HG03280 (cell line): Measurements from ENCODE around the gene CD28.
A peak's percentile ranks its signal among the peaks of the same experiment; 100 is the strongest.

Source experiments
- ATAC-seq: cut with Tn5 transposase; IDR thresholded peaks from one replicate; pipeline ENCODE4 v1.9.1; 2021; ENCODE audit warnings: mild to moderate bottlenecking, moderate library complexity; ENCODE audit not compliant: unreplicated experiment

The CD28 gene

DNA sequence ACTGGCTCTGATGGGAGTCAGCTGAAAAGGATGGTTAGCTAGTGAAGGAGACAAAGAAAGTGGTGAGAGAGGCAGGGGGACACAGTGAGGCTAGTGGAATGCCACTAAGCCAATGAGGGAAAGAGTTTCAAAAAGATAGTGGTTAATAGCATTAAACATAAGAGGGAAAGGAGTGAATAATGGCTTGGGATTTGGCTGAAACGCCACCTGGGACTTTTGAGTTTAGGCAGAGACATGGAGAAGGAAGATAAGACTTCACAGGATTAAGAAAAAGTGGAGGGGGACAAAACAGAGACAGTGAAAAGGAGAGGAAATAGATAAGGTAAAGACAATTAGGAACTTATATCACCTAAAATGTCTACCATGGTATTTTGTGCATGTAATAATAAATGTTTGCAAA, 6.9 kb downstream of the CD28 start:
- ATAC-seq, result no peak

DNA sequence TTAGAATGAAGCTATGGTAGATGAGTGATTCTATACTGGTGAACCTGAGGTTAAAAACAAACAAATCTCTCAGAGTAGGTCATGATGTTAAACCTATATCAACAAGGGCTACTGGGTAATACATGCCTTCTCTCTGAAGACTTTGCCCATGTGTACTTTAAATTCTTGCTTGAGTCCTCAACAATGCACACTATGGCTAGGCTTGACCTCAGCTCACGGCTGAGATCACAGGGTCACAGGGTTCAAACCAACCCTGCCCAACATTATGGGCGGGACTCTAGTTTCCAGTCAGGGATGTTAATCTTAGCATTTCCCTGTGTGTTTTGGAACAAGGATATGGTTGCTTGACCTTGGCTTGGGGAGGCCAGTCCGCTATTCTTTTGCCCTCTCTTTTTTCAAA, 7.7 kb downstream of the CD28 start:
- no peak for ATAC-seq

DNA sequence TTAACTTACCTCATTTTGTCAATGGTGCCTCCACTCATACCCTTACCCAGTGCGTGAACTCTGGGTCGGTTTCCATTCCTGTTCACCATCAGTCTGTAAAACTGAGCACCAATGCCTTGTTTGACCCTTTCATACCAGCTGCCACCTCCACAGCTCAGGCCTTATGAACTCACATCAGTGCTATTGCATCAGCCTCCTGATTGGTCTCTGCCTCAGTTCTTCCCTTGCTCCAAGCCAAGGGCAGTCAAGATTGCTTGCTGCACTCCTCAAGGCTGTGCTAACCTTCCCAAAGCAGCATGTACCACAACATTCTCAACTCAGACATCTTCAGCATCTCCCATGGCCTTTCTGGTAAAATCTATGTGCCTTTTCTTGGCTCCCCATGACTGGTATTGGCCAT, 9.3 kb downstream of the CD28 start:
- ATAC-seq, result no peak

DNA sequence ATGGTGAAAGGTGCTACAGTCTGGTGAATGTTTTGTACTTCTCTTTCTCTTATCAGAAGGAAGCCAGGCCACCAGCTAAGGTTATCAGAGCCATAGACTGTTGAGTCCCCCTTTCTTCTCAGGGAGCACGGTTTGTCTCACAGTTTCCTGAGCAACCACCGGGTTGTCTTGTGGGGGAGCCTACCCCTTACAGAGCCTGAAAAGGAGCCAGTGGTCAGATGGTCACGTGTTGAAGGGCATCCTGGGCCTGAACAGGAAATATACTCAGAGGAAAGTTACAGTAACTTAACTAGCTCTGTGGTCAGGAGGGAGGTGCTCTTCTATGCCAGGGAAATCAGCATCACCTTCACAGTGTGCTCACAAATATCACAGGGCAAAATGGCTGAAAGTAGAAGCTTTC, 11.6 kb downstream of the CD28 start:
- ATAC-seq, result peak; percentile 80

DNA sequence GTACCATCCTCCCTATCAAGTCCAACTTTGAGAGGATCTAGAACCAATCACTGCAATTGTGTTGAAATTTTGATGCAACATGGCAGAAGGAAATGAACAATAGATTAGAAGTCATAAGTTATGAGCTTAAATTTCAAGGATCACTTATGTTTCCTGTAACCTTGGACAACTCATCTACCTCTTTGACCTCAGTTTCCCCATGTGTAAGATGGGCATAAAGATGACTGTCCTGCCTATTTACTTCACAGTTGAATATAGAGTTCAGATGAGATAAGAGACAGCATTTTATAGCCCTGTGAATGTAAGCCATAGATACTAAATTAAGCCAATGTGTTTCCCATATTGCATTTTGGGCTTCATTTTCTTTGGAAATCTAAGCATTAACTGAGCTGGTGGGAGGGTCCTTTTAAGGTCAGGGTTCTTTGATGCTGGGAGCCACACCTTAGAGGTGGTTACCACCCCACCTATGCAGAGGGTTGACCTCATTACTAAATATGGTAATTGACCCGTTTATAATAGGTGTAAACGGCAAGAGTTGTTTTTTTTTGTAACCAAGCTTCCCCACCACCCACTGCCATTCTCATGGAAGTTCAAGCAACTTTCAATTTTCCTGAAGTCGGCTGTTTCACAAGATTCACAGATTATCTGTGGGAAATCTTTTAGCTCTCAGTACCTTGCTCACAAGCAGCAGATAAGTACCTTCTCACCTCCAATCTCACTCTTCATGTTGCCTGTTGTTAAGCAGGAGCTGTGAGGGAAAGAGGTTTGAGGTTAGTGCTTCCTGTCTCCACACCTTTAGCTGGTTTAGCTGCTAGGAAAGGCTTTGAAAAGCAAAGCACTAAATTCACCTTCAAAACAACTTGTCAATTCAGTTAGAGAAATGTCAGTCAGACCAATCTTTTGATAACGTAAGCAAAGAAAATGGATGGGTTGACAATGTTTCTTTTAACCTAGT, 13.3 kb downstream of the CD28 start:
- no peak for ATAC-seq

DNA sequence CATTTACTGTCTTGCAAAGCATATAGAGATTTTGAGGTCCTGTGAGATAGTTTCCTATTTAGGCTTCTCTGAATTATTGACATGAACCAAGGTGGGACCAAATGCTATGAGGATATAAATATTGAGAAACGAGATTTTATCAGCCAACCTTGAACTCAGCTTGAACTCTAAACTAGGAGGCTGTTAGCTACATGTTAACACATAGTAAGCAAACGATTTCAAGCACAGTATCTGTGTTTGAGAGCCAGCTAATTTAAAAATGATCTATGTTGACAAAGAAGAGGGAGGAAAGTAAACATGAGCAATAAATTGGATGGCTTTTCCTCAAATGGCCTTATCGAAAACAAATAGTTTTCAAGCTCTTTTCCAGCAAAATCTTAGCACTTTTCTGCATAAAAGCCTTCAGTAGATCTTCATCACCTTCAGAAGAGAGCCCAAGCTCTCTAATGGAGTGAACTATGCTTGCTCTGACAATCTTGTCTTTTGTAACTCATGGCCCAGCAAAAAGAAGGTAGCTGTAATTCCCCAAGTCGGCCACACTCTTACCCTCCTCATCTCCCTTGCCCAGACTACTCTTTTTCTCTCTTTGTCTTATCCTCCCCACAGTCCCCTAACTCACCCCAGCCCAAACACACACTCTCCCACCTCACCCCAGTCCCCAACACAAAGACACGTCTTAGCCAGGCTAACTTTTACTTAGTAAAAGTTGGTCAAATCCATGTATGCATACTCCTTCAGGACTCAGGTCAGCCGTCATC, 14.7 kb downstream of the CD28 start:
- ATAC-seq, result no peak

DNA sequence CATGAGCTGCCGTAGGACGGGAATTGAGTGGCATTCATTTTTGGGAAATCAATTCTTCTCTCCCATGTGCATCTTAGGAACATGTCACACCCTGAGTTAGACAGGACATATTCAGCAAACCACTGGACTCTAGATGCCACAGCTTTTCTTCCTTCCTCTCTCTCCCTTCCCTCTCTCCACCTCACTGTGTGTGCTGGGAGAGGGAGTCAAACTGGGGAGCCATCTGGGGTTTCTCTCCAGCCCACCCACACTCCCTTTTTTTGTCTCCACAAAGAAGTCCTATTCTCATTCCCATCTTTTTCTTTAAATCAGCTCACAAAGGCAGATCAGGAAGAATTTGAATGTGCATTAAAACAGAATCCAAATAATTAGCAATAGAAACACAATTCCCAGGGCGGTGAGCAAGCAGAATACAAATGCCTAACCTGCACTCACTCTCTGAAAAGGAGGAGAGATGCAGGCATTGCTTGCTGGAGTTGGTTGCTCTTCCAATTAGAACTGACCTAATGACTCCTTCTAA, 15.4 kb downstream of the CD28 start:
- no peak for ATAC-seq

DNA sequence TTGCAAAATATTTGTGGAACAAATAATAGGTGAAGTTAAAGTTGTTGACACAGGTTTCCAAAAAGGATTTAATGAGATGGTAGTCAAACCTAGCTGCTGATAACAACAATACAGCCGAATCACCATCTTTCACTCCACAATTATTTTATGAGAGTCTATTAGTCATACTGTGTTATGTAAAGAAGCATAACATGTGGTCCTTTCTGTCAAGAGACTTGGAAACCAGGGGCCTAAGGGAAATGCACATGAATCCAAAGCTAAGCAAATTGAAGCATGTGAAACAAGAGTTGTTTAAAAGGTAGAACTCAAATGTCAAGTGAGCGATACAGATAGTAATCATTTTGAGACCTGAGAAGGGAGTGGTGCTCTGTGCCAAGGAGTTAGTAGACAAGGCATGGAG, 16.0 kb downstream of the CD28 start:
- ATAC-seq, result no peak

DNA sequence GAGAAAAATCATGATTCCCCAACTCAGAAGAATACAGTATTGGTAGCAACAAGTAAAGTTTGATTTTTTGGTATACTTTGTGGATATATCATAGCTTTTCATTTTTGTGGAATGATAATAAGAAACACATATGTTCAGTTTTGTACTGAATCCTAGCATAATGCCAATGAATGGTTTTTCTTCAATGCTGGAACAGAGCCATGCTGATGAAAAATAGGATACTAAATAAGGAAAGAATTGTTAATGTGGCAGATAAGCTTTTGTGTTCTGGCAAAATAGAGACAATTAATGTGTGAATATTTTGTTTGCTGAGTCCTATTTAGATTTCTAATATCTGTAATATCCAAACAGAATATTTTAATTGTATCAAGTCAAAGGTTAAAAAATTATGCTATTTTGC, 21.9 kb downstream of the CD28 start:
- no peak for ATAC-seq

DNA sequence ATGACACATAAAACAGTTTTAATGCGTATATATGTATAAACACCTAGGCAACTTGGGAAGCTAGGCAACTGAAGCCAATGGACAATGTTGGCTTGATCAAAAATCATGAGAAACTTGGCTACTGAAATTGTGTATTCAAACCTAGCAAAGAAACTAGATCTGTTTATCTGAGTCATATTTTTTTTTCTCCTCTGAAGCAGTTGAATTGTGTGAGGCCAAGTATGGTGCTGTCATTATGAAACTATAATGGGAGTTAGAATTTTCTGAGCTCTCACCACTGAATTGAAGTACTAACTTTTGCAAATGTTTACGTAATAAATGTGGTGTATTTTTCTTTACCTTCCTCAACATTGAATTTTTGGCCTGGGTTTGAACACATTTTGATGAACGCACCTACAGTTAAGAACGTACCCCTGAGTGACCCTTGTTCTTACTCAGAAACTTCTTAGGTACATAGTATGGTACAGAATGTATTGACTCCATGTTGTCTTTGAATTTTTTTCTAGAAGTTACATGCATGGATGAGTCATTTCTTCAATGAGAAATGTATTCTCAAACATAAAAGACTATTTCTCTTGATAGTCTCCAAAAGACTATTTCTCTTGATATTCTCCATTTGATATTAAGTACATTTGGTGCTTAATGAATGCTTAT, 23.8 kb downstream of the CD28 start:
- peak; percentile 58 for ATAC-seq

DNA sequence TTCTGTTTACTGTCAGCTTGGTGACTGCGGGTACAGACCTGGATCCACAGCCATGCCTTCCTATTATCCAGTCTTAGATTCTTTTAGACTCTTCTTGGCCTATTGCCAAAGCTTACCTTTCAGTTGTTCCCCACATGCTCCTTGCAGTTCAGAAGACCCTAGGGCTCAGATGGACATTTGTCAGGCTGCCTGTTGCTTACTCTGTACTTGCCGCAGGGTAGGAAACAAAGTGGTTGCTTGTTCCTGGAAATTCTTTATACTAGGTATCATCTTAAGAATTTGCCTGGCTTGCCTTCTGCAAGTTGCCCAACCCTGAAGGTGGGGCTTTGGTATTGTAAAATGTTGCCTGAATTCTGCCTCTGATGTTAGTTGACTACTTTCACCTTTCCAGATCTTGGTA, 24.4 kb downstream of the CD28 start:
- no peak for ATAC-seq

DNA sequence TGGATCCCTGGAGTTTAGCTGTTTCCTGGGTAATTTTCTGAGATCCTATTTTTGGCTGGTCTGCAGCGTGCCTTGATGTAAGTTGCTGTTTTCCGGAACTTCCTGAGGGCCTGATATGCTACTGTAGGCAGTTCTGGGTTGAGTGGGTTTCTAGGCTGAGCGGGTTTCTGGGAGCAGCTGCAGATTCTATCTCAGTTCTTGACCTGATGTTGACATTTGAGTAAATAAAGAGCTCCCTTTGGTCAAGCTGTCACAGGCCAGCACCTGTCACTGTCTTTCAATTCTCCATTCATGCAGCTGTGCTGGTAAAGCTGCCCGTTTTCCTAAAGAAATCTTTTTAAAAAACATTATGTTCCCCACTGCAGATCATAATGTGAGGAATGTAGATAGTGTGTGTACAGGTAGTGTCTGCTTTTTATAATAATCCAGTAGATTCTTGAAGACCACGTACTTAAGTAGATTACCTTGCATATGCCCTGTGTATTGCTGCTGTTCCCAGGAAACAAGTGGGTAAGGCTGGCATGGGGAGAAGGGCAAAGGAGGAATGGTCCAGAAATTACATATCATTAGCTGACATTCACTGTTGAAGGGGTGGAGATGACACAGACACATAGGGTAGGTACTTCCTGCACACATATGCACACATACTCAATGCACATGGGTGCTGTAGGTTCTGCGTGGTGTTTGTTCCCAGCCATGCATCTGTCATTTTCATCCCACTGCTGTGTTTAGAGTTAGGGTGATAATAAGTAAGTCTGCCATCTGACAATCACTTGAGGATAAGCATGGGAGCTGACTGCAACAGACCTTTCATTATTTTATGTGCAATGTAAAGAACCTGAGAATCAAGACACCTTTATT, 25.9 kb downstream of the CD28 start:
- ATAC-seq, result no peak

DNA sequence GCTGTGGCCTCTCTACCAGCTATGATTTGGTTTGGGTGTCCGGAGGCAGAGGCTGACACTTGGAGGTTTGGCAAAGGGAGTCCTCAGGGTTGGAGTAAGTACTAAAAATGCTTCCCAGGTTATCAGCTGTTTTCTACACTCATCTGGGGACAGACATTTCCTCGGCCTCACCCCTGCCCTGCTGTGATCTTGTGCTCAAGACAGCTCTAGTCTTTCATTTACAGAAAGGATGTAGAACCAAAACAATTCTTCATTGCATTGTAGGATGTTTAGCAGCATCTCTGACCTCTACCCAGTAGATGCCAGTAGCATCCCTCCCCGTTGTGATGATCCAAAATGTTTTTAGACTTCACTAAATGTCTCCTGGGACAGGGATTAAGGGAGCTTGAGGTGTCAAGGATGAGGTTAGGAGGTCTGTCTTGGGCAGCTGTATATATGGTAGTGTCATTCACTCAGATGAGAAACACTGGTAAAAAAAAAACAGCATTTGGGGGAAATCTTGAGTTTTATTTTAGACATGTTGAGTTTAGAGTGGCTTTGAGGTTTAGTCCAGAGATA, 26.6 kb downstream of the CD28 start:
- ATAC-seq, result no peak

DNA sequence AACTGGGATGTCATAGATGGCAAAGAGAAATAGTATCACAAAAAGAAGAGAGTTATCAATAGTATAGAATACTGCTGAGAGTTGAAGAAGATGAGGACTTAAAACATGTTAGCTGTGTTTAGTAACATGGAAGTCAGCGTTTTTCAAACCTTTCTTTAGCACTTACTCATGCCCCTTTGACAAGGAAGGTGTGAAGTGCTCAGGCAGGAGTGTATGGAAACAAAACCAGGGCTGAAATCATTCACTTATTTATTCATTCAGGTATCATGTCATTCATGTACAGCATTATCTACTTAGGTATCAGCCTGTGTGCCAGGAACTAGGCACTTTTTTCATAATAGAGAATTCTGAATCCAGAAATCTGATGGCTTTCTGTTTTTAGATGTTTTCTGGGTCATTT, 27.2 kb downstream of the CD28 start:
- ATAC-seq, result no peak

DNA sequence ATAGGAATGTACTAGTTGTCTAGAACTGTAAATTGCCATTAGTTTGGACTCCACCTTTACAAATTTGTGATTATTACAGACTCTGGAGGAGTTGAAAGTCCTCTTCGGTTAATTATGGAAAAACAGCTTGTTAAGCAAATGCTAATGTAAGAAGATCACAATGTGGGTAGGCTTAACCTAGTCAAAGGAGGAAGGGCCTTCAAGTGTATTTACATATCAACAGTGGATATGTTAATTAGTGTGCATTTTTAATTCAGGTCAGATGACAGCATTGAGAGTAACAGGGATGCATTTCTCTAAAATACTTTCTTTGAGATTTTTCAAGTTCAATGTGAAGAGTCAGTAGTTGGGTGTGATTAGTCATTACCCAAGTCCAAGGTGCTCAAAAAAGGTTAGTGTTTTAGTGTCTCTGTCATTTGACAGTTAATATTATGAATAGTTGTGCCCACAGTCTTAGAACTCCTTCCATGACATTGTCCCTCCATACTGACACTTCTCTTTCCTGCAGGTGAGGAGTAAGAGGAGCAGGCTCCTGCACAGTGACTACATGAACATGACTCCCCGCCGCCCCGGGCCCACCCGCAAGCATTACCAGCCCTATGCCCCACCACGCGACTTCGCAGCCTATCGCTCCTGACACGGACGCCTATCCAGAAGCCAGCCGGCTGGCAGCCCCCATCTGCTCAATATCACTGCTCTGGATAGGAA, 28.0 kb downstream of the CD28 start:
- ATAC-seq, result no peak

DNA sequence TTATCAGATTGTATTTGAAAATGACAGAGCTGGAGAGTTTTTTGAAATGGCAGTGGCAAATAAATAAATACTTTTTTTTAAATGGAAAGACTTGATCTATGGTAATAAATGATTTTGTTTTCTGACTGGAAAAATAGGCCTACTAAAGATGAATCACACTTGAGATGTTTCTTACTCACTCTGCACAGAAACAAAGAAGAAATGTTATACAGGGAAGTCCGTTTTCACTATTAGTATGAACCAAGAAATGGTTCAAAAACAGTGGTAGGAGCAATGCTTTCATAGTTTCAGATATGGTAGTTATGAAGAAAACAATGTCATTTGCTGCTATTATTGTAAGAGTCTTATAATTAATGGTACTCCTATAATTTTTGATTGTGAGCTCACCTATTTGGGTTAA, 30.9 kb downstream of the CD28 start:
- peak; percentile 71 for ATAC-seq

DNA sequence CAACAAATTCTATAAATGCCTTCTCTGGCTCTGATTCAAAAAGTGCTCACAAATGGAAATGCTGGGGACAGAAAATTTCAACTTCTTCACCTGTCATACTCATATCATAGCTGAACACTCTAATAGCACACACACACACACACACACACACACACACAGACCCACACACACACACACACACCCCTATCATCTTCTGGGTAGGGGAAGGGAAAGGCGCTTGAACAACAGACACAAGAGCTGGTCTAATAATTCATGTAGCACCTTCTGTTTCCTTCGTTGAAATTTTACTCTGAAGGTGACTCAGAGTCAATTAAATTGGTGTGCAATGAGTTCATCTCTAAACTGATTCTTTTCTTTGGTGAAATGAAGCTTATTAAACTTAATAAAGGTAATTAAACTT, 32.9 kb downstream of the CD28 start:
- no peak for ATAC-seq

DNA sequence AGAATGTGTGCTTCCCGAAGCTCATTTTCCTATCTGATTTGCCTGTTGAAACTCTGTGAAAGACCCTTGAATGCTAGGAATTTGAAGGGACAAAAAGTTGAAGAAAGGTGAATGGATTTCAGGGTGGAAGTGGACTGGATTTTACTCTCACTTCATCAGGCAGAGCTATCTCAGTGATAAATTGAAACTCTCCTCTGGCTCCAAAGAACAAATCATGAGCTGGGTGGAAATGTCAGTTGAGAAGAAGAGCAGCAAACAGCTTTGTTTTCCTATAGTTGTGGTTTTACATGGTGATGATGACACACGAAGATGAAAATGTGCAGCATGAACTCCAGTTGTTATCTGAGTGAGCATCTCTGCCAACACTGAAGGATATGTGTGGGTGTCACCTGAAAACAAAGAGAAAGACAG, 34.4 kb downstream of the CD28 start:
- ATAC-seq, result no peak

DNA sequence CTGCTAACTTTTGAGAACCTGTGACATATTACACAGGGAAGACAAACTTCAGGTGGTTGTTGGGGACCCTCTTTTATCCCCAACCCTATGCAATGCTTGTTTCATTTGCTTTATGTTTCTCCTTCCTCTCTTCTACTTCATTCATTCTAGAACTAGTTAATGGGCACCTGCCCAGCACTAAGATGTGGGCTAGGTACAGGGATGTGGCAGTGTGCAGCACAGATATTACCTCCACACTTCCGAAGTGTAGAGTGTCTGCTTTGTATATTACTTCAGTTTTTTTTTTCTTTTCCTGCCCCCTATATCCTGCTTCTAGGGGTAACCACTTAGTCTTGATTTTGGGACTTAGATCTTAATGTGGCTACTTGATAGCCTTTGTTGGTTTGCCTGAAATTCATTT, 35.1 kb downstream of the CD28 start:
- ATAC-seq, result no peak
